ENCODE data around the gene LRRC17. TPM values are rescaled to one million over a fixed set of nuclear protein-coding genes. Genes with fewer than 3 reads are reported as not detected.

LRRC17 gene
- total RNA-seq: 0.83 TPM

GRCh38 chr7:102912742-102913141, at the start of gene LRRC17:
TSS of gene LRRC17 (plus strand) at chr7:102913000. CDS start at chr7:102933914, 20,914 bp downstream.
- no peak for ATAC-seq
- no peak for DNase-seq (ENCODE audit: low spot score)

GRCh38 chr7:102864958-102865357, 47.8 kb upstream of the LRRC17 start:
- DNase-seq (ENCODE audit: low spot score) (no peak), ATAC-seq (no peak)

- DNase-seq (ENCODE audit: low spot score): no peak
- ATAC-seq: no peak
Measured at GRCh38 chr7:102866535-102867215, 46.1 kb upstream of the LRRC17 start.

- ATAC-seq (no peak), DNase-seq (ENCODE audit: low spot score) (no peak)
Measured at GRCh38 chr7:102869195-102869594, 43.6 kb upstream of the LRRC17 start.

- ATAC-seq: no peak
Measured at GRCh38 chr7:102872460-102872859, 40.3 kb upstream of the LRRC17 start.

GRCh38 chr7:102873470-102874165, 39.2 kb upstream of the LRRC17 start:
- no peak for ATAC-seq
- DNase-seq (ENCODE audit: low spot score): no peak

More at GRCh38 chr7:102872460-102872859, 40.3 kb upstream of the LRRC17 start:
- no peak for DNase-seq (ENCODE audit: low spot score)

- DNase-seq (ENCODE audit: low spot score): no peak
- ATAC-seq: no peak
Measured at GRCh38 chr7:102874166-102874829, 38.5 kb upstream of the LRRC17 start.

- ATAC-seq (no peak), DNase-seq (ENCODE audit: low spot score) (no peak)
Measured at GRCh38 chr7:102874966-102875365, 37.8 kb upstream of the LRRC17 start.

- DNase-seq (ENCODE audit: low spot score): no peak
Measured at GRCh38 chr7:102875700-102876295, 37.0 kb upstream of the LRRC17 start.

GRCh38 chr7:102883098-102883860, 29.5 kb upstream of the LRRC17 start:
- DNase-seq (ENCODE audit: low spot score): no peak
- no peak for ATAC-seq

More at GRCh38 chr7:102875700-102876295, 37.0 kb upstream of the LRRC17 start:
- no peak for ATAC-seq

- no peak for DNase-seq (ENCODE audit: low spot score)
- no peak for ATAC-seq
Measured at GRCh38 chr7:102888561-102889233, 24.1 kb upstream of the LRRC17 start.

- no peak for DNase-seq (ENCODE audit: low spot score)
- no peak for ATAC-seq
Measured at GRCh38 chr7:102889851-102890250, 22.9 kb upstream of the LRRC17 start.

GRCh38 chr7:102890292-102890970, 22.4 kb upstream of the LRRC17 start:
- ATAC-seq: no peak
- DNase-seq (ENCODE audit: low spot score): no peak

GRCh38 chr7:102890971-102891692, 21.7 kb upstream of the LRRC17 start:
- DNase-seq (ENCODE audit: low spot score) (no peak), ATAC-seq (no peak)

- DNase-seq (ENCODE audit: low spot score) (no peak), ATAC-seq (no peak)
Measured at GRCh38 chr7:102891693-102892261, 21.0 kb upstream of the LRRC17 start.

GRCh38 chr7:102892631-102893278, 20.0 kb upstream of the LRRC17 start:
- DNase-seq (ENCODE audit: low spot score): no peak
- peak; percentile 39 for ATAC-seq

- no peak for DNase-seq (ENCODE audit: low spot score)
- no peak for ATAC-seq
Measured at GRCh38 chr7:102895602-102896001, 17.2 kb upstream of the LRRC17 start.

- DNase-seq (ENCODE audit: low spot score): no peak
- ATAC-seq: no peak
Measured at GRCh38 chr7:102896585-102896984, 16.2 kb upstream of the LRRC17 start.

All from left lobe of liver (tissue), 2 donors.